Thoracic aorta (tissue), 2 donors: ENCODE data around the gene XYLT2. TPM values are rescaled to one million over a fixed set of nuclear protein-coding genes. Genes with fewer than 3 reads are reported as not detected.

Experiments
- ATAC-seq: fragments of 150-250 bp; one replicate; pipeline ENCODE4 v1.8.0; 2017; ENCODE audit warnings: low read depth; ENCODE audit not compliant: insufficient number of reproducible peaks, low FRiP score
- DNase-seq: peaks from one replicate; pipeline ENCODE4 v3.0.0-alpha.2; 2020; ENCODE audit warnings: low spot score
- H3K27ac ChIP-seq, 2 donors: fragments of 200-600 bp; sonication (generic); 1 replicate in 1 of 2; 2 replicates in 1 of 2; pipeline ENCODE4 v1.5.1; 2016; ENCODE audit warnings: mild to moderate bottlenecking in 2 of 2, moderate library complexity in 2 of 2
- H3K27me3 ChIP-seq: fragments of 200-600 bp; sonication (generic); replicated peaks from 2 replicates; pipeline ENCODE4 v1.6.0; 2016; ENCODE audit warnings: mild to moderate bottlenecking; ENCODE audit not compliant: insufficient read depth
- H3K36me3 ChIP-seq: fragments of 200-600 bp; sonication (generic); one replicate; pipeline ENCODE4 v1.5.1; 2016
- H3K4me1 ChIP-seq, 2 donors: fragments of 200-600 bp; sonication (generic); 1 replicate in 1 of 2; 2 replicates in 1 of 2; pipeline versions ENCODE4 v1.5.1 to v1.6.0; 2016; ENCODE audit warnings: low read depth in 2 of 2, mild to moderate bottlenecking in 1 of 2; ENCODE audit not compliant: control insufficient read depth in 1 of 2
- H3K4me3 ChIP-seq: fragments of 200-600 bp; sonication (generic); 2 replicates; pipeline ENCODE4 v1.5.1; 2016; ENCODE audit warnings: mild to moderate bottlenecking
- H3K9me3 ChIP-seq: fragments of 200-600 bp; sonication (generic); 2 replicates; pipeline ENCODE4 v1.5.1; 2016
- CTCF ChIP-seq: fragments of 200-600 bp; sonication (generic); IDR thresholded peaks from one replicate; pipeline ENCODE4 v1.5.1; 2019; ENCODE audit warnings: antibody characterized with exemption
- total RNA-seq, 2 donors: library from RNA; depleted of rRNA; stranded (reverse); fragments of >200 nt; gene quantifications; one replicate each; pipeline versions ENCODE4 v1.1.0 to v1.2.3, GENCODE V29; 2016

The XYLT2 gene
- total RNA-seq, 2 donors from 2014 or later, result 17.6 to 26.4 TPM

DNA sequence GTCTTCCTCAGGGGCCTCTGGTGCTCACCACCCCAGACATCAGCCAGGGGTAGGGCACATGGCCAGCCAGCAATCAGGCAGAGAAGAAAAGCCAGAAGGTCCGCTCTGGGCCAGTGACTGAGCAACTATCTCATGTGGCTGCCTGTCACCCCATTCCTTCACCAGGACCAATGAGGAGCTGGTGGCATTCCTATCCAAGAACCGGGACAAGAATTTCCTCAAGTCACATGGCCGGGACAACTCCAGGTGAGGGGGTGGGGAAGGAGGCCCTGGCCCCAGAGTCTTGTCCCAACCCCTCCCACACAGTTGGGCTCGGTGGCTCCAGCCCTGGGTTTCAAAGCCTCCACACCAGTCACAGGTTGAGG, 9.4 kb downstream of the XYLT2 start:
- TF ChIP-seq CTCF, result no peak
- peaks cover 43% of the 10 kb centered on the region for H3K36me3 ChIP-seq
- no peak for DNase-seq
- H3K27ac ChIP-seq, result no peak overlapping the region
- H3K4me3 ChIP-seq, result no peak overlapping the region
- no peaks in the 10 kb centered on the region for H3K4me1 ChIP-seq
- no peak for ATAC-seq
- no peaks in the 10 kb centered on the region for H3K27me3 ChIP-seq
- H3K9me3 ChIP-seq, result no peaks in the 10 kb centered on the region

GRCh38 chr17:50355701-50356341, 9.9 kb downstream of the XYLT2 start:
- no peak overlapping the region for H3K4me3 ChIP-seq
- H3K27me3 ChIP-seq, result no peaks in the 10 kb centered on the region
- H3K4me1 ChIP-seq, result no peaks in the 10 kb centered on the region
- DNase-seq (no peak), ATAC-seq (no peak)
- no peak for TF ChIP-seq CTCF
- no peaks in the 10 kb centered on the region for H3K9me3 ChIP-seq
- H3K27ac ChIP-seq, result no peak overlapping the region
- H3K36me3 ChIP-seq, result peaks cover 43% of the 10 kb centered on the region

- no peak overlapping the region for H3K4me3 ChIP-seq
- H3K36me3 ChIP-seq, result peaks cover 43% of the 10 kb centered on the region
- no peak for ATAC-seq
- H3K9me3 ChIP-seq, result no peaks in the 10 kb centered on the region
- no peaks in the 10 kb centered on the region for H3K4me1 ChIP-seq
- no peak overlapping the region for H3K27ac ChIP-seq
- TF ChIP-seq CTCF, result no peak
- no peaks in the 10 kb centered on the region for H3K27me3 ChIP-seq
- DNase-seq, result no peak
These were observed 10.5 kb downstream of the XYLT2 start for GRCh38 chr17:50356418-50356817.

GRCh38 chr17:50356892-50357510, 11.1 kb downstream of the XYLT2 start:
- Histone ChIP-seq H3K36me3 (peaks cover 43% of the 10 kb centered on the region), H3K27me3 (no peaks in the 10 kb centered on the region), H3K4me1 (no peaks in the 10 kb centered on the region), H3K27ac (no peak overlapping the region), H3K4me3 (no peak overlapping the region), H3K9me3 (no peaks in the 10 kb centered on the region)
- DNase-seq (no peak), ATAC-seq (no peak)
- TF ChIP-seq CTCF, result no peak

GRCh38 chr17:50358177-50358576, 12.3 kb downstream of the XYLT2 start:
- Histone ChIP-seq H3K4me1 (peaks cover 0 to 5% of the 10 kb centered on the region in 2 donors), H3K27ac (no peak overlapping the region), H3K36me3 (peaks cover 39% of the 10 kb centered on the region), H3K27me3 (no peaks in the 10 kb centered on the region), H3K9me3 (no peaks in the 10 kb centered on the region), H3K4me3 (no peak overlapping the region)
- no peak for DNase-seq
- TF ChIP-seq CTCF, result no peak
- ATAC-seq, result no peak
